GM23338 (cell line): ENCODE data around the gene INO80E. TPM values are rescaled to one million over a fixed set of nuclear protein-coding genes. Genes with fewer than 3 reads are reported as not detected.

Experiments
- ATAC-seq: fragments of 200-7000 bp; cut with Tn5 transposase; 3 replicates; pipeline ENCODE4 v1.9.1; 2020
- DNase-seq: peaks from one replicate; pipeline ENCODE4 v3.0.0-alpha.2; 2015; ENCODE audit warnings: low spot score
- H2AFZ ChIP-seq: fragments of 200-600 bp; sonication (generic); 2 replicates; pipeline ENCODE4 v1.8.0; 2016; ENCODE audit warnings: antibody characterized with exemption, mild to moderate bottlenecking, moderate library complexity
- H3F3A ChIP-seq: fragments of 200-600 bp; sonication (generic); replicated peaks from 2 replicates; pipeline ENCODE4 v1.8.0; 2017; ENCODE audit warnings: antibody characterized with exemption, mixed run types, low read depth
- H3K27ac ChIP-seq: fragments of 200-600 bp; sonication (generic); 2 replicates; pipeline ENCODE4 v1.6.1; 2016; ENCODE audit warnings: low read depth
- H3K27me3 ChIP-seq: fragments of 200-600 bp; sonication (generic); 2 replicates; pipeline ENCODE4 v1.8.0; 2016; ENCODE audit warnings: mild to moderate bottlenecking, mixed run types, moderate library complexity; ENCODE audit not compliant: insufficient read depth
- H3K36me3 ChIP-seq: fragments of 200-600 bp; sonication (generic); 2 replicates; pipeline ENCODE4 v1.8.0; 2016; ENCODE audit warnings: mild to moderate bottlenecking; ENCODE audit not compliant: insufficient read depth
- H3K4me1 ChIP-seq: fragments of 200-600 bp; sonication (generic); 2 replicates; pipeline ENCODE4 v1.8.0; 2016; ENCODE audit warnings: mild to moderate bottlenecking, moderate library complexity; ENCODE audit not compliant: insufficient read depth
- H3K4me2 ChIP-seq: fragments of 200-600 bp; sonication (generic); 2 replicates; pipeline ENCODE4 v1.7.1; 2017; ENCODE audit warnings: mixed run types
- H3K4me3 ChIP-seq: fragments of 200-600 bp; sonication (generic); 2 replicates; pipeline ENCODE4 v1.6.1; 2016; ENCODE audit warnings: mixed run types
- H3K79me2 ChIP-seq: fragments of 200-600 bp; sonication (generic); replicated peaks from 2 replicates; pipeline ENCODE4 v1.8.0; 2017; ENCODE audit warnings: mild to moderate bottlenecking; ENCODE audit not compliant: insufficient read depth
- H3K9me2 ChIP-seq: fragments of 200-600 bp; sonication (generic); 2 replicates; pipeline ENCODE4 v1.8.0; 2017; ENCODE audit not compliant: insufficient read depth
- H4K20me1 ChIP-seq: fragments of 200-600 bp; sonication (generic); replicated peaks from 2 replicates; pipeline ENCODE4 v1.8.0; 2017; ENCODE audit warnings: mild to moderate bottlenecking; ENCODE audit not compliant: insufficient read depth
- H3K27ac Mint-ChIP-seq: 2 replicates; pipeline ENCODE4 v1.8.0; 2020; ENCODE audit warnings: inconsistent platforms, mild to moderate bottlenecking, moderate library complexity, mixed read lengths
- H3K27me3 Mint-ChIP-seq: 3 replicates; pipeline ENCODE4 v1.8.0; 2022; ENCODE audit warnings: low read depth, mild to moderate bottlenecking, moderate library complexity, mixed read lengths, inconsistent platforms; ENCODE audit not compliant: insufficient read depth, poor library complexity
- H3K36me3 Mint-ChIP-seq: 3 replicates; pipeline ENCODE4 v1.8.0; 2021; ENCODE audit warnings: low read depth, mild to moderate bottlenecking, inconsistent platforms, moderate library complexity, mixed read lengths
- H3K4me1 Mint-ChIP-seq: 3 replicates; pipeline ENCODE4 v1.8.0; 2020; ENCODE audit warnings: mild to moderate bottlenecking, inconsistent platforms, mixed read lengths
- H3K4me3 Mint-ChIP-seq: 3 replicates; pipeline ENCODE4 v1.8.0; 2021; ENCODE audit warnings: moderate library complexity, mild to moderate bottlenecking, inconsistent platforms, mixed read lengths
- H3K9me3 Mint-ChIP-seq: 3 replicates; pipeline ENCODE4 v1.8.0; 2020; ENCODE audit warnings: moderate library complexity, mild to moderate bottlenecking, inconsistent platforms, mixed read lengths
- CREB1 ChIP-seq: fragments of 250-450 bp; sonication (Bioruptor Pico); IDR thresholded peaks from 2 replicates; pipeline ENCODE4 v1.5.0; 2020; ENCODE audit warnings: low read depth, mild to moderate bottlenecking, moderate library complexity
- CTCF ChIP-seq, 2 experiments: fragments of 200-600 bp in 1 of 2; sonication (generic) in 1 of 2; conservative IDR thresholded peaks; 2 replicates each; pipeline versions ENCODE4 v1.5.1 to v1.6.1; 2016 to 2017; ENCODE audit warnings: antibody characterized with exemption in 2 of 2, low read depth in 2 of 2, mild to moderate bottlenecking in 2 of 2, moderate library complexity in 1 of 2
- ETS1 ChIP-seq: IDR thresholded peaks from 2 replicates; pipeline ENCODE4 v1.6.1; 2016; ENCODE audit warnings: antibody characterized with exemption
- EZH2 ChIP-seq: fragments of 200-600 bp; sonication (generic); IDR thresholded peaks from one replicate; pipeline ENCODE4 v1.8.0; 2017; ENCODE audit warnings: antibody characterized with exemption, mild to moderate bottlenecking, low read depth; ENCODE audit not compliant: unreplicated experiment
- EZH2phosphoT487 ChIP-seq: fragments of 200-600 bp; sonication (generic); IDR thresholded peaks from one replicate; pipeline ENCODE4 v1.8.1; 2018; ENCODE audit warnings: antibody characterized with exemption; ENCODE audit not compliant: unreplicated experiment
- JUNB ChIP-seq: IDR thresholded peaks from one replicate; pipeline ENCODE4 v1.6.1; 2016; ENCODE audit warnings: antibody characterized with exemption; ENCODE audit not compliant: unreplicated experiment
- NANOG ChIP-seq: IDR thresholded peaks from 2 replicates; pipeline ENCODE4 v1.6.1; 2016; ENCODE audit warnings: antibody characterized with exemption, borderline replicate concordance
- POLR2AphosphoS5 ChIP-seq: IDR thresholded peaks from 2 replicates; pipeline ENCODE4 v1.6.1; 2016; ENCODE audit warnings: antibody characterized with exemption, low read depth
- REST ChIP-seq: IDR thresholded peaks from one replicate; pipeline ENCODE4 v1.6.1; 2018; ENCODE audit warnings: antibody characterized with exemption; ENCODE audit not compliant: unreplicated experiment
- STAT1 ChIP-seq: IDR thresholded peaks from one replicate; pipeline ENCODE4 v1.6.1; 2016; ENCODE audit warnings: antibody characterized with exemption; ENCODE audit not compliant: unreplicated experiment
- ZNF114 ChIP-seq: fragments of 250-450 bp; sonication (Bioruptor Pico); IDR thresholded peaks from 2 replicates; pipeline ENCODE4 v1.5.0; 2020; ENCODE audit warnings: mild to moderate bottlenecking, moderate library complexity
- ZNF331 ChIP-seq: fragments of 250-450 bp; sonication (Bioruptor Pico); IDR thresholded peaks from 2 replicates; pipeline ENCODE4 v1.5.0; 2020; ENCODE audit warnings: low read depth, mild to moderate bottlenecking, moderate library complexity
- ZNF462 ChIP-seq: fragments of 250-450 bp; sonication (Bioruptor Pico); IDR thresholded peaks from 2 replicates; pipeline ENCODE4 v1.5.0; 2020; ENCODE audit warnings: mild to moderate bottlenecking, moderate library complexity
- polyA plus RNA-seq: library from polyadenylated mRNA; unstranded; fragments of >200 nt; fragmentation: Nextera tagmentation; extraction: Ambion mirVana; gene quantifications from 2 replicates; pipeline ENCODE4 v1.2.1, GENCODE V29; 2016
- total RNA-seq: library from RNA; depleted of rRNA; stranded (reverse); fragments of >200 nt; shearing (Covaris generic); gene quantifications from 2 replicates; pipeline ENCODE4 v1.2.3, GENCODE V29; 2014

The INO80E gene
- total and polyA plus RNA-seq, 2 experiments from 2014 or later = 66.0 to 71.0 TPM

GRCh38 chr16:30023586-30023985, 27.5 kb downstream of the INO80E start:
- Histone ChIP-seq H2AFZ (no peak overlapping the region), H3K27me3 (no peaks in the 10 kb centered on the region), H3F3A (0 out of 2 replicates have a peak, but pooled peaks cover 4% of the 10 kb centered on the region), H3K4me1 (no peaks in the 10 kb centered on the region; the same call in 1 of the 2 replicates), H3K27ac (no peak overlapping the region), H3K79me2 (no peaks in the 10 kb centered on the region), H3K4me3 (no peak overlapping the region), H3K9me2 (no peaks in the 10 kb centered on the region), H3K36me3 (no peaks in the 10 kb centered on the region), H4K20me1 (no peaks in the 10 kb centered on the region; the same call in 1 of the 2 replicates), H3K4me2 (no peak overlapping the region)
- Mint-ChIP-seq H3K27ac (no peak overlapping the region), H3K27me3 (peaks cover 12% of the 10 kb centered on the region), H3K4me1 (peaks cover 13% of the 10 kb centered on the region), H3K4me3 (no peak overlapping the region), H3K36me3 (peaks cover 3% of the 10 kb centered on the region; the same call in 2 of the 3 replicates), H3K9me3 (no peaks in the 10 kb centered on the region; the same call in 2 of the 3 replicates)
- DNase-seq (no peak), ATAC-seq (no peak)
- TF ChIP-seq EZH2phosphoT487 (no peak), REST (no peak), EZH2 (no peak), STAT1 (no peak), JUNB (no peak), ZNF331 (no peak), ZNF114 (CRISPR knock-in tag) (no peak), ETS1 (no peak), NANOG (no peak), CREB1 (CRISPR knock-in tag) (no peak), ZNF462 (CRISPR knock-in tag) (no peak), POLR2AphosphoS5 (no peak), CTCF (conservative IDR thresholded peaks at IDR 0.05; ENCODE audit: low read depth in 2 of 2) (no peak)
